Gastroesophageal sphincter (tissue), 4 donors: ENCODE measurements around the gene TLE3. TPM values are rescaled to one million over a fixed set of nuclear protein-coding genes. Genes with fewer than 3 reads are reported as not detected.

Experiments used
- ATAC-seq: fragments of 150-250 bp; one replicate; pipeline ENCODE4 v1.9.1; 2016; ENCODE audit warnings: mild to moderate bottlenecking, moderate library complexity
- H3K27ac ChIP-seq, 4 donors: fragments of 200-600 bp; sonication (generic) in 3 of 4; 1 replicate in 3 of 4; 2 replicates in 1 of 4; pipeline ENCODE4 v1.5.1; 2016 to 2019
- H3K27me3 ChIP-seq: fragments of 200-600 bp; sonication (generic); one replicate; pipeline ENCODE4 v1.5.1; 2019
- H3K36me3 ChIP-seq, 2 donors: fragments of 200-600 bp; sonication (generic); one replicate each; pipeline ENCODE4 v1.5.1; 2019; ENCODE audit warnings: control low read depth in 1 of 2
- H3K4me1 ChIP-seq, 3 donors: fragments of 200-600 bp; sonication (generic); 1 replicate in 2 of 3; 2 replicates in 1 of 3; pipeline ENCODE4 v1.5.1; 2016 to 2019; ENCODE audit warnings: control low read depth in 2 of 3
- H3K4me3 ChIP-seq, 2 donors: fragments of 200-600 bp; sonication (generic); one replicate each; pipeline ENCODE4 v1.5.1; 2019; ENCODE audit warnings: mild to moderate bottlenecking in 1 of 2, moderate library complexity in 1 of 2
- H3K9me3 ChIP-seq, 3 donors: fragments of 200-600 bp; sonication (generic); one replicate each; pipeline ENCODE4 v1.5.1; 2017 to 2019; ENCODE audit warnings: control low read depth in 2 of 3
- CTCF ChIP-seq, 4 experiments: fragments of 200-600 bp in 2 of 4; fragments of 450-650 bp in 2 of 4; sonication (generic) in 1 of 4; IDR thresholded peaks; one replicate each; pipeline ENCODE4 v1.5.1; 2017 to 2019; ENCODE audit warnings: antibody characterized with exemption in 4 of 4, mild to moderate bottlenecking in 2 of 4, moderate library complexity in 2 of 4
- EP300 ChIP-seq: sonication (generic); formaldehyde crosslinking; IDR thresholded peaks from one replicate; pipeline ENCODE4 v1.6.1; 2017; ENCODE audit warnings: antibody characterized with exemption, mild to moderate bottlenecking
- POLR2A ChIP-seq, 2 donors: fragments of 450-650 bp; IDR thresholded peaks; one replicate each; pipeline ENCODE4 v1.6.1; 2017; ENCODE audit warnings: antibody characterized with exemption in 2 of 2, mild to moderate bottlenecking in 2 of 2, moderate library complexity in 1 of 2
- POLR2AphosphoS5 ChIP-seq: sonication (generic); formaldehyde crosslinking; IDR thresholded peaks from one replicate; pipeline ENCODE4 v1.6.1; 2017; ENCODE audit warnings: antibody characterized with exemption
- WGBS, 2 donors: methylation state at CpG; one replicate each; pipeline ENCODE4 v1.1.5; 2018; ENCODE audit warnings: low coverage in 1 of 2; 5-methylcytosine and 5-hydroxymethylcytosine counted together
- total RNA-seq, 4 donors: library from RNA; depleted of rRNA; stranded (reverse); fragments of >200 nt; gene quantifications; one replicate each; pipeline ENCODE4 v1.1.0, GENCODE V29; 2016

The TLE3 gene
- total RNA-seq, 4 donors from 2014 or later: 32.4 to 81.6 (median 62.6) TPM

GRCh38 chr15:70048198-70048565 lies 49.5 kb downstream of the TLE3 start:
- no peak overlapping the region for H3K4me3 ChIP-seq
- no peaks in the 10 kb centered on the region for H3K9me3 ChIP-seq
- peak overlapping the region in 2 of 4 donors; percentile 14 to 53 for H3K27ac ChIP-seq
- H3K36me3 ChIP-seq: peaks cover 0 to 43% of the 10 kb centered on the region in 2 donors
- no peak for ATAC-seq
- no peak for TF ChIP-seq EP300
- TF ChIP-seq CTCF (IDR thresholded peaks at IDR 0.05): no peak
- no peak for TF ChIP-seq POLR2A (IDR thresholded peaks at IDR 0.05)
- TF ChIP-seq POLR2AphosphoS5: no peak
- WGBS, 2 donors: 43 to 85% methylated on average over 1 to 9 of the region's 9 CpGs
- H3K4me1 ChIP-seq: peaks cover 0 to 31% (median 0%) of the 10 kb centered on the region in 3 donors
- H3K27me3 ChIP-seq: no peaks in the 10 kb centered on the region

- Histone ChIP-seq H3K27ac (peak overlapping the region in 2 of 4 donors; percentile 14 to 53), H3K4me1 (peaks cover 0 to 31% (median 0%) of the 10 kb centered on the region in 3 donors), H3K36me3 (peaks cover 0 to 37% of the 10 kb centered on the region in 2 donors), H3K4me3 (no peak overlapping the region), H3K27me3 (no peaks in the 10 kb centered on the region), H3K9me3 (no peaks in the 10 kb centered on the region)
- ATAC-seq: no peak
- TF ChIP-seq POLR2AphosphoS5 (peak; percentile 36), EP300 (no peak), POLR2A (IDR thresholded peaks at IDR 0.05) (no peak)
- WGBS, 2 donors: 76 to 77% methylated on average over 12 of the region's 17 CpGs
These were observed 50.1 kb downstream of the TLE3 start for GRCh38 chr15:70047386-70048197.

- Histone ChIP-seq H3K9me3 (no peaks in the 10 kb centered on the region), H3K4me3 (no peak overlapping the region), H3K4me1 (peaks cover 0 to 31% (median 0%) of the 10 kb centered on the region in 3 donors), H3K27ac (no peak overlapping the region), H3K36me3 (peaks cover 0 to 29% of the 10 kb centered on the region in 2 donors), H3K27me3 (no peaks in the 10 kb centered on the region)
- no peak for TF ChIP-seq POLR2AphosphoS5
- TF ChIP-seq POLR2A (IDR thresholded peaks at IDR 0.05): no peak
- TF ChIP-seq CTCF (IDR thresholded peaks at IDR 0.05): no peak
- no peak for TF ChIP-seq EP300
- 88 to 100% methylated on average over 1 to 5 of the region's 5 CpGs for WGBS, 2 donors
- no peak for ATAC-seq
These were observed 50.9 kb downstream of the TLE3 start for GRCh38 chr15:70046679-70047369.

GRCh38 chr15:70045045-70045444 lies 52.7 kb downstream of the TLE3 start:
- Histone ChIP-seq H3K36me3 (peaks cover 0 to 11% of the 10 kb centered on the region in 2 donors), H3K4me1 (peaks cover 0 to 28% (median 0%) of the 10 kb centered on the region in 3 donors), H3K9me3 (no peaks in the 10 kb centered on the region), H3K4me3 (no peak overlapping the region), H3K27ac (no peak overlapping the region), H3K27me3 (no peaks in the 10 kb centered on the region)
- peak; percentile 28 for ATAC-seq
- no peak for TF ChIP-seq EP300
- TF ChIP-seq POLR2AphosphoS5: no peak
- no peak for TF ChIP-seq POLR2A (IDR thresholded peaks at IDR 0.05)

GRCh38 chr15:70044168-70044567 lies 53.5 kb downstream of the TLE3 start:
- TF ChIP-seq CTCF (IDR thresholded peaks at IDR 0.05) (no peak), POLR2AphosphoS5 (no peak), EP300 (no peak)
- WGBS, 2 donors: 85 to 100% methylated on average over 2 of the region's 3 CpGs
- Histone ChIP-seq H3K36me3 (peaks cover 0 to 3% of the 10 kb centered on the region in 2 donors), H3K4me1 (peaks cover 0 to 19% (median 0%) of the 10 kb centered on the region in 3 donors), H3K27ac (no peak overlapping the region), H3K9me3 (no peaks in the 10 kb centered on the region), H3K27me3 (no peaks in the 10 kb centered on the region), H3K4me3 (no peak overlapping the region)
- no peak for ATAC-seq
